Erythroblast (primary cell): ENCODE measurements around the gene NEIL1.

ENCODE experiments used
- GATA1 ChIP-seq: IDR thresholded peaks from 2 replicates; pipeline ENCODE4 v1.6.1; 2011; ENCODE audit warnings: low read depth, mild to moderate bottlenecking, control low read depth, low read length, moderate library complexity
- POLR2A ChIP-seq: IDR thresholded peaks from 2 replicates; pipeline ENCODE4 v1.6.1; 2011; ENCODE audit warnings: mild to moderate bottlenecking, low read length

- TF ChIP-seq POLR2A (no peak), GATA1 (no peak)
These were observed 1.3 kb downstream of the NEIL1 start for GRCh38 chr15:75348034-75348561.
